HG03469 (cell line): Measurements from ENCODE around the gene WSB1.
A peak's percentile ranks its signal among the peaks of the same experiment; 100 is the strongest.

Source experiments
- ATAC-seq: cut with Tn5 transposase; IDR thresholded peaks from one replicate; pipeline ENCODE4 v1.9.1; 2021; ENCODE audit warnings: mild to moderate bottlenecking, moderate library complexity, moderate number of reproducible peaks; ENCODE audit not compliant: unreplicated experiment

WSB1 gene

DNA sequence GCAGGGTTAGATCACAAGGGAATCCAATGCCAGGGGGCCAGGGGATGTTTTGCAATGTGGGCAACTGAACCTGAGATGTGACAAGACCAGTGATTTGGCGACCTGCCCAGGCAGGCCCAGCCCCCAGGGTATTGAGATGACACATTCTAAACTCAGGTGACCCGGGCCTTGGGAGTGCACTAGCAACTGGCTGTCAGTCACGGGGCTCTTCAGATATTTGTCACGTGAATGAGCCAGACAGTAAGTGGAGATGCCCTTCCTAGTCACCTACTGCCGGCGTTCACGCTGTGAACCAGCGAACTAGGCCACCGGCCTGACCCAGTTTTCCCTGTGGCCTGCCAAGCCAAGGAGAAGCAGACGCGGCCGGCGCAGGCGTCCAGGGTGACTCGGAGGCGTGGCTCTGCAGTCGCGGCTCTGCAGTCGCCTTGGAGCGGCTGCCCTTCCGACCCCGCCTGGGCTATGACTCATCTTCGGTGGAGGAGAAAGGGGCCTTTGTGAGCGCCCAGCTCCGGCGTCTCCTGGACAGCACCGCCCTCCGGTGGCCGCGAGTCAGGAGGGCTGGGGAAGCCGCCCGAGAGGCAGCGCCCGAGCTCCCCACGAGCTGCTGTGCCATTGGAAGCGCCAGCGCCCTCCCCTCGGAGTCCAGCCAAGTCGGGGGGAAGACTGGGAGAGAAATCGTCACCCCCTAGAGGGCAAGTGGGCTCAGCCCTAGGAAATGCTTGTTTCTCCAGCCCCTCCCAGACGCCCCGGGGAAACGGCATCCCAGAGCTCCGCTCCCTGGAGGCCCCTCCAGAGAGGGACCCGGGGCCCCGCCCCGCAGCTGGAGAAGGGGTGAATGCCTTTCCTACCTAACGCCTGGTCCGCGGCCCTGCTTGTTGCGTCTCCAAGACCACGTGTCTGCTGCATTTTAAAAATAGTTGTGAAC is 38.8 kb downstream of the WSB1 start:
- peak; percentile 79 for ATAC-seq

DNA sequence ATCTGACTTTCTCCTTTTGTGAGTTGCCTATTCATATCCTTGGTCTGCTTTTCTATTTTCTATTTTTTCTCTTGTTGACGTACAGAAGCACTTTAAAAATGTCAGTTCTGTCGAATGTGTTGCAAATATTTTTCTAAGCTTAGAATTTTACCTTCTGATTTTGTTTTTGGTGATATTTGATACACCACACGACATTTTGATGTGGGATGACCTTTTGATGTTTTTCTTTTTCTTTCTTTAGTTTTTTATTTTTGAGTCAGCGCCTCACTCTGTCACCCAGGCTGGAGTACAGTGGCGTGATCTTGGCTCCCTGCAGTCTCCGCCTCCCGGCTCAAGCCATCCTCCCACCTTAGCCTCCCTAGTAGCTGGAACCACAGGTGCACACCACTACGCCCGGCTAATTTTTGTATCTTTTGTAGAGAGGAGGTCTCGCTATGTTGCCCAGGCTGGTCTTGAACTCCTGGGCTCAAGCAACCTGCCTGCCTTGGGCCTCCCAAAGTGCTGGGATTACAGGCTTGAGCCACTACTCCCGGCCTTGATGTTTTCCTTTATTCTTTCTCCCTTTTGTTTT is 39.6 kb downstream of the WSB1 start:
- ATAC-seq, result no peak

DNA sequence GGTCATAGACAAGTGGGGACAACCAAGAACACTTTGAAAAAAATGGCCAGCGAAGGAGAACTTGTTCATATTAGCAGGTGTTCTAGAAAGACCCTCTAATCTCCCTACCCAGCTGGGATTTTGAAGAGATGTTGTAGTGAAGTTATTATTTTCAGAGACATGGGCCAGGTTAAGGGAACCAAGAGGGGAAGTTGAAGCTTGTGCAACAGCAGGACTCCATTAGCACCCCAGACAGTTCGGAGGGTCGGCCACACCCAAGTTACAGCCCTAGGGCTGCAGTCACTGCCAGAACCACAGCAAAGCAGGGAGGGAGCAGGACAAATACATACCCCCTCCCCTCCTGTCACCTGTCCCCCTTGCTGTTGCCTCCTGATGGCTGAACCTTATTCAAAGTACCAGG is 42.3 kb downstream of the WSB1 start:
- ATAC-seq, result no peak

DNA sequence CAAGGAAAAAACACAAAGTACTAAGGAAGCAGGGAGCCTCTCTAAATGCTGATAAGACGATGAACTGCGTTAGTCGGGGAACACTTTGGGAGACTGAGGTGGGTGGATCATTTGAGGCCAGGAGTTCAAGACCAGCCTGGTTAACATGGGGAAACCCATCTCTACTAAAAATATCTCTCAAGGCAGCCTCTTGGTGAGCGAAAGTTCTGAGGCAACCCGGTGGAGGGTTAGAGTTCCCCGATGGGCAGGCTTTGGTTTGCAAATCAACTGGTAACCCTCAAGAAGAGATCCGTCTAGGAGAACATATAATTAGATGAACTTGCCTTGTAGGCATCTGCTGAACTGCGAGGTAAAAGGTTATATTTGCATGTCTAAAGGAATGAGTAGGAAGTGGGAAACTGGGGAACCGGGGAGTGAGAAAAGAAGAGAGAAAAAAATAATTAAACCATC is 44.6 kb downstream of the WSB1 start:
- ATAC-seq, result peak; percentile 43

DNA sequence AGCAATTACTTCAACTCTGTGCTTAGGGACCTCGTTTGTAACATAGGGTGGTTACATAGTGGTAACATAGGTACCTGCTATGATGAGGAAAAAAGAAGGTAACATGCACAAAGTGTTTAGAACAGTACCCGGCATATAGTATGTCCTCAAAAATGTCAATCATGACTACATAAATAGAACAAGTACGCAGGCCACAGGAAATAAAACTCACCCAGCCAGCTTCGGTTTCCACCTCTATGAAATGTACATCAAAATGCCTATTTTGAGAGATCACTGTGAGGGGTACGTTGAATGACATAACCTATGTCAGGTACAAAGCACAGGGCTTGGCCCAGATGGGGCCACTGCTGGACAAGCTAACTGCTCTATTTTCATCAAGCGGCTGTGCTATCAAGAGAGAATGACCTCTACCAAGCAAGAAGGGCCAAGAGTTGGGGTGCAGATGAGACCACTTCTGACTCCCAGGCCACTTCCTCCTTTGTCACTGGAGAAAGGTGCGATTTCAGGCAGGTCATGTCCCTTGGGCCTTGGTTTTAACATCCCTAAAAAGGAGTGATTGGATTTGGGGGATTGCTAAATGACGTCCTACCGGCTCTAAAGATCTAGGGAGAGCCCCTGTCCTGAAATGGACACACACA is 45.4 kb downstream of the WSB1 start:
- peak; percentile 40 for ATAC-seq

DNA sequence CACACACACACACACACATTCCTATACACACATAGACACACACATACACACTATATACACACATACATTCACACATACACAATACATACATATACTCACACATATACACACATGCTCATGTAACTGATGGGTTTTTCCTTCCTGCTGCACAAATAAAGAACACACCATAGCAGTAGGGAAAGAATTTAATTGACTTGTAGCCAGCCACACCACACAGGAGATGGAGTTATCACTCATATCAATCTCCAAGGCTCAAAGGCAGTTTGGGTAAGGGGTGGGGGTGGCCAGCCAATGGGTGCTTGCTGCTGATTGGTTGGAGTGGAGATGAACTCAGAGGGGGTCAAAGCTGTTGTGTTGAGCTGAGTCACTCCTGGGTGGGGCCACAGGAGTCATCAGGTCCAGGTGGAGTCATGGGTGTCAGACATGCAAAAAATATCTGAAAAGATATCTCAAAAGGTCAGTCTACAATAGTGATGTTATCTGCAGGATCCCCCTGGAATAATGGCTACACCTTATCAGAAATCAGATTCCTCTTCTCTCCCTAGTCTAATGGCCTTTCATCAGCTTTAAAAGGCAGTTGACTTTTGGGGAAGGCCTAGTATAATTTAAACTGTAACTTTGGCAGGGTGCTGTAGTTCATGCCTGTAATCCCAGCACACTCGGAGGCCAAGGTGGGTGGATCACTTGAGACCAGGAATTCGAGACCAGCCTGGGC is 46.1 kb downstream of the WSB1 start:
- ATAC-seq, result no peak

DNA sequence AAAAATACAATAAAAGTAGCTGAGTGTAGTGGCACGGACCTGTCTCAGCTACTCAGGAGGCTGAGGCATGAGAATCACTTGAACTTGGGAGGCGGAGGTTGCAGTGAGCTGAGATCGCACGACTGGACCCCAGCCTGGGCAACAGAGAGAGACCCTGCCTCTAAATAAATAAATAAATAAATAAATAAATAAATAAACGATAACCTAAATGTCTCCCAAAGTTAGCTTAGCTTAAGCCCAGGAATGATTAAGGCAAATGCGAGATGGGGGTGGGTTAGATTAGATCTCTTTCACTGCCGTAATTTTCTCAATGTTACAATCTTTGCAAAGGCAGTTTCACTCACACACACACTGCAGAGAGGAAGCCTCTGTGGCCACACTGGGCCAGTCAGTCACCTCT is 46.7 kb downstream of the WSB1 start:
- ATAC-seq, result no peak

DNA sequence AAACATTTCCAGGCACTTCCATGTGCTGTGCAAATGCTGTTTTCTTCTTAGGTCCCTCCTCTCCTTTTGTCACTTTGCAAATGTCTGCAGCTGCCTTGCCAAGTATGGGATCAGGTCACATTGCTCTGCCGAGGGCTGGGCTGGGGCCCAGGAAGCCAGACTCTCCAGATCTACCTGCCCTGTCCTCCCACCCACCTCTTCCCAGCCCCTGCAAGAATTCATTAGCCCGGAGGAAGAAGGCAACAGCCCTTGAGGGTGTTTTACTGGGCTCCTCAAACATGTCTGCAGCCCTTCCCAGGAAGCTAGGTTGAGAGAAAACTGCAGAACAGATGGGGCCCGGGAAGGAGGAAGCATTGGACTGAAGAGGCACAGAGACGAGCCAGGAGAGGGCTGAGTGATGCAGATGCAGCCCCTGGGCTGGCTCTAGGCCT is 47.1 kb downstream of the WSB1 start:
- no peak for ATAC-seq

DNA sequence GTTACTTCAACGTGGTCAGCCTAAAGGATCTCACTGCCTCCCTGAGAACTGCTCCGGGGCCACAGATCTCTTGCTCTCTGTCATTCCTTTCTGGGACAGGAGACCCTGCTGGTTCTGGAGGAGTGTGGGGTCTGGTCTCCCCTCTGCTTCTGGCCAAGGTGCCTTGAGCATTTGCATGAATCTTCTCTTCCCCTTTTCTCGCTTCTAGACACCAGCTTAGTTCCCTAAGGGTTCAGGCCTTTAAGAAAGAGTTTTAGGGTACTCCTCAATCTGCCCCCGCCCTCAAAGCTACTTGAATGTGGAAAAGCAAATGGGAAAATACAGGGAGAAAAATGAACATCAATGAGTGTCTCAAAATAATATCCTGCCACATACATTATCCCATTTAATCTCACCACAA is 48.1 kb downstream of the WSB1 start:
- ATAC-seq, result no peak

DNA sequence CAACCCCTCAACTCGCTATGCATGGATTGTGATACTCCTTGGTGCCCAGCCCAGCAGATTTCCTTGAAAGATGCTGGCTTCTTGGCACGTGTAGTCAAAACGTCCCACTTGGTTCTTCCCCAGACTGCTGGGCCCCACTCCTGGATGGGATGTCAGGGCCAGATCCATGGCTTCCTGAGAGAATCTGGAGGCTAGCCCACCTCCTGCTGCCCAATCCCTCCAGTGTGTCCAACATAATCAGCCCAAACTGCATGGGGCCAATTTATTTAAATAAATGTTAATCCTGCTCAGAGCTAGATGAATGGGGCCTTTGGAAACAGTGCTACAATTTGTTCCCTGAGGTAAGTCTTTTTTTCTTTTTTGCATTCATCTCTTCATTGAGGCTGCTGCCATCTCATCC is 49.4 kb downstream of the WSB1 start:
- no peak for ATAC-seq

DNA sequence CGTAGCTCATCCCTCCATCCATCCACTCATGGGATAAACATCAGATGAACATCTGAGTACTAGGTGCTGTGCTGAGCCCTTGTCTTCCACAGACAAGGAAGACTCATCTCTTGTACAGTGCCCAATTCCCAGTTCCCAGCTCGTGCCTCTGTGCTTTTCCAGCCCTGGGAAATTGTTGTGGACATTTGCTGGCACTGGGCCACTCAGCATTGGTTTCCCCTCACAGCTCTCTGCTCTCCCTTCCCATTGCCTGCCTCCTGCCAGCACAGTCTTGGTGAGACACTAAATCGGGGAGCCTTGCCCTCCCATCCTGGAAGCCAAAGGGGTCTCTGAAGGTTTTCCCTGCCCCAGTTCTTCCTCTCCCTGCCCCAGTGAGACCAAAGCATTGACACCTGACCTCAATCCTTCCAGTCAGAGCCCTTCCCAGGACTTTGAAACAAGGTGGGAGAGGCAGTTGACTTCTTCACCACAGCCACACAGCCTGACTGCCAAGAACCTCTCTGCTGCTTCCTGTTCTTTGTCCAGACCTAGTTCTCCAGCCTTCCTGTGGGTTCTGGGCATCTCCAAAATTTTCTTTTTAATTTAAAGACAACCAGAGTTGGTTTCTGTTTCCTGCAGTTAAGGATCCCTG is 50.2 kb downstream of the WSB1 start:
- ATAC-seq, result no peak

DNA sequence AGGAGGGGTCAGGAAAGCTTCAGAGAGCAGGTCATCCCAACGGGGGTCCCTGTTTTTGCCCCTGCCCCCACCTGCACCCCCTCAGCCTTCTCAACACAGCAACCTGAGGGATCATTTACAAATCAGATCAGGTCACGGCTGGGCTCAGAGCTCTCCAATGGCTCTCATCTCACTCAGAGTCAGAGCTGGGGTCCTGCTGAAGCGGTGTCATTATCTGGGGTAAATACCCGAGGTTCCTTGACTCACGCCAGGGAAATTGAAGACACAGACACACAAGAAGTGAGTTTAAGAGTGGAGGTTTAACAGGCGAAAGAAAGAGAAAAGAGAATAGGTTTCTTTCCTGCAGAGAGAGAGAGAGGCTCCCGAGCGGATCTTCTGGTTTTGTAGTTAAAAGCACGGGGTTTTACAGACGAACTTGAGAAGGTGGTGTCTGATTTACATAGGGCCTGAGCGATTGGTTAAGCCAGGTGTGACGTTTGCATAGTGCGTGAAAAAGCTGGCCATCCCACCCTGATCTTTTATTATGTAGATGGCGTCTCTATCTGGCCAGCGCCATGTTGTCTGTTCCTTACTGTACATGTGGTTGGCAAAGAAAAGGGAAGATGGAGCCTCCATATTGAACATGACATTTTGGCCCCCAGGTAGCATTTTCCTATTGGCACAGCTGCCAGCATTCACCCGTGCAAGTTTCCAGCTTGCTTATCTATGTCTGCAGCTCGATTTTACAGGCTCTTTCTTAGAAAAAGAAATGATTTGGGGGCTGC is 51.4 kb downstream of the WSB1 start:
- no peak for ATAC-seq

DNA sequence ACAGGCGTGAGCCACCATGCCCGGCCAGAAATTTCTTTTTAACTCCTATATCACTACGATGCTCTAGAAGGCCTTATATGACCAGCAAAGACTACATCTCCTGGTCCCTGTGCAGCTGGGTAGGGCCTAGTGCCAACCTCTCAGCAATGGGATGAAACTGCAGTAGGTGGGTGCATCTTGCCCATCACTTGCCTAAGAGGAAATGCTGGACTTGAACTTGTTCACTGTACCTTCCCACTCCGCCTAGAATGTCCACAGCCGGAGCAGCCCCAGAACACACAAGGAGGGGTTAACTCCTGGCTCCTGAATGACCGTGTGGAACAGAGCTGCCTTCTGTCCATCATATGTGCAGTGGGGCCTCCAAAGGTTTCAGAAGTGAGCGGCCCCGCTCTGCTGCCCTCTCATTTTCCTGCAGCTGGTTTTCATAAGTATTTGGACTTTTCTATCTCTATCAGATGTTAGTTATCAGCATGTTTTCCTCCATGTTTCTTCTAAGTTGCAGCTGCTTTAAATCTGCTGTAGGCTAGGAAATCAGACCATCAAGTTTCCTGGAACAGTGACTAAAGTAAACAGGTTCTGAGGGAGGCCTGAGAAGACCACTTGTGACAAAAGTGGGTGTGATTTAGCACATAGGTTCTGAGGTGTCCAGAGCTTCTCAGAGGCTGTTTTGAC is 52.5 kb downstream of the WSB1 start:
- no peak for ATAC-seq

DNA sequence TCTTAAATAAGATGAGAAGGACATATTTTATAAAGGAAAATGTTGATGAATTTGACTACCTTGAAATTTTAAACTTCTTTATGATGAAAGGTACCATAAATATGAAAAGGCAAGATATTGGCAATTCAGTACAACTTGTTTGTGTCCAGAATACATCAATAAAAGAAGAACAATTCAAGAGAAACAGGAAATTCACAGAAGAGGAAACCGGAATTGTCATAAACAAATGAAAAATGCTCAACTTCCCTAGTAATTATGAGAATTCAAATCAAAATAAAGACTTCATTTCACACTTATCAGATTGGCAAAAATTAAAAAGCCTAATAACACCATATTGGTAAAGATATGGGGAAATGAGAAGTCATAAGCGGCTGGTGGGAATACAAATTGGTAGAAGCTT is 54.3 kb downstream of the WSB1 start:
- ATAC-seq, result no peak

DNA sequence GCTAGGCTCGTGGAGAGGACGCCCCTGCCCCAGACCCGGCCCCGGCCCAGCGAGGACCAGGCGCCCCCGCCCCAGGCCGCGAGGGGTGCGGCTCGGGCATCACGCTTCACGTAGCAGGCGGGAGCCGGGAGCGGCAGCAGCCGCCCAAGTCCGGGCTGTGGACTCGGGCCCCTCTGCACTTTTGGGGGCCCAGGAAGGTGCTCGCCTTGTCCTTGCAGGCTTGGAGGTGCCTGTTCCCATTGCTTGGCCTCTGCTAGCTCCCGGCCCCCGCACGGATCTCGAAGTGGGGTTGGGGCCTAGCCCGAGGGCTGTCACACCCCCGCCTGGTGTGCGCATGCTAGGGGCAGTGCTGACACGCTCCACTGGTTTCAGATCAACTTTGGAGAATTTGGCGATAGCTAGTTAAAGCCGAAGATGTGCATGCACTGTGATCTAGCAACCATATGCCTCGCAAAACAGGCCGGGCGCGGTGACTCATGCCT is 55.7 kb downstream of the WSB1 start:
- no peak for ATAC-seq

DNA sequence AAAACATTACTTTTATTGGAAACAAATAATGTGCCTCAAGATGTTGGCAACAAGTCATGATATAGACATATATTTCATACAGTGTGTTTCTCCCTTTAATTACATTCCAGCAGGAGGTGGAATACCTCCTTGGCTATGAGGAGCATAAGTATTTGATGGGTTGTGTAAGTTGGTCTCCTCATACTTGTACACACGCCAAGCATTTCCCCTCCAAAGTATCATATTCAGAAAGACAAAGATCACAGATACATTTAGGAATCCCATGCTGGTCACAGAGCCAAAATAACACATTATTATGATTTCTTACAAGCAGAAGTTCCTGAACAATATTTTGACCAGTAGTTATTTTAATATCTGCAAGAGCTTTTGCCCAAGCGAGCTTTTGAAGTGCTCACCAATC is 57.8 kb downstream of the WSB1 start:
- ATAC-seq, result no peak

DNA sequence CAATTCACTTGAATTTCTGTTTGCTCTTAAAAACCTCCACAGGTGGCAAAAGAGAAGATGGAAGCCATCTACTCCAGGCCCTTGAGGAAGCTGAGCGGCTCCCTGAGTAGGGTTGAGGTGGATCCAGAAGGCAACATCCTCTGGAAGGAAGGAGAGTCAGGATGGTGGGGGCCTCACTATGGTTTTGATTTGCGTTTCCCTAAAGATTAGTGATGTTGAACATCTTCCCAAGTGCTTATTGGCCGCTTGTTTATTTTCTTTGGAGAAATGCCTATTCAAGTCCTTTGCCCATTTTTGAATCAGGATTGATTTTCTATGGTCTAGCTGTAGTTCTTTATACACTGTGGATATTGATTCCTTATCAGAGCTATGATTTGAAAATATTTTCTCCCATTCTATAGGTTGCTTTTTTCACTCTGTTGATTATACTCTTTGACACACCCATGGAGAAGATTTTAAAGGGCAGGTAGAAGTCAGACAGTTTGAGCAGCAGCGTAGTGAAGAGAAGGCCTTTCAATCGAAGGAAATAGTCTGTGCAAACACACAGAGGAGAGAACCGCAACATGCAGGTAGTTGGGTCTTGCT is 58.6 kb downstream of the WSB1 start:
- ATAC-seq, result no peak

DNA sequence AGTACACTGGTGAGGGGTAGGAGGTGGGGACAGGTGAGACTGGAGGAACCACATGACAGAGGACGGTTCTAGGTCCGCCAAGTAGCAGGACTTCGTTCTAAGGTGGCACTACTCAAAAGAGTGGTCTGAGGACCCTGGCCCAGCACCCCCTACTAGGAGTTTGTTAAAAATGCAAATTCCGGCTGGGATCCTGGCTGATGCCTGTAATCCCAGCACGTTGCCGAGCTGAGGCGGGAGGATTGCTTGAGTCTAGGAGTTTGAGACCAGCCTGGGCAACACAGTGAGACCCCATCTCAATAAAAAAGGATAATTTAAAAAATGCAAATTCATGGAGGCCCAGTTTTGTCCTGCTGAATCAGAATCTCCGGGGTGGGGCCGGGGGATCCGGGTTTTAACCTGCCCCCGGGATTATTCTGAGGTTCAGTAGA is 59.1 kb downstream of the WSB1 start:
- no peak for ATAC-seq

DNA sequence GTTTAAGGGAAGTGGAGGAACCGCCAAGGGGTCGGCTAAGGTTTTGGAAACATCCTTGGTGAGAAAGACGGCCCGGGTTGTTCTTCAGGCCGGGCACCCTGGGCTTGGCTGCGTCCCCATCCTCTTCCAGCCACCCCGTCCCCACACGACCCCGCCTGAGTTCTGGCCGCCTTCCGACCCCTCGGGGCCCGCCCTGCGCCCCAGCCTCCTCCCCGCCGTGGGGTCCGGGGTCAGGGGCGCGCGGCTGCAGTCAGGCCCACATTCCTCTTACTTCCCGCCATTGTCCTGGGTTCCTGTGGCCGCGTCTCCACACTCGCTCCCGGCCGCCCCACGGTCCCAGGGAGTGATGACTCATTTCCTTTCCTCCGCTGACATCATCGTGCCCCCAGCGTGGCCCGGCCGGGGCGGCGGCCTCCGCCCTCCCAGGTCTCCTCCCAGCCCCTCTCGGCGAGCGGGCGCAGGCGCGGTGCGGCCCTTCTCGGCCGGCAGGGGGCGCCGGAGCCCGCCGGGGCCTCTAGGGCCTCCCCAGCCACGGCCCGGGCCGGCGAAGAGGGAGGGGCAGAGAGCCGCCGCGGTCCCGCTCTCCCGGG is 59.6 kb downstream of the WSB1 start:
- ATAC-seq, result peak; percentile 54
